HG03280 (cell line): ENCODE measurements around the gene CTU1.

Experiments used
- ATAC-seq: cut with Tn5 transposase; IDR thresholded peaks from one replicate; pipeline ENCODE4 v1.9.1; 2021; ENCODE audit warnings: mild to moderate bottlenecking, moderate library complexity; ENCODE audit not compliant: unreplicated experiment

Gene CTU1

GRCh38 chr19:51084505-51084904 is 23.7 kb downstream of the CTU1 start:
- ATAC-seq: no peak

- no peak for ATAC-seq
Observed at GRCh38 chr19:51083783-51084182, 24.4 kb downstream of the CTU1 start.

GRCh38 chr19:51083181-51083580 is 25.0 kb downstream of the CTU1 start:
- no peak for ATAC-seq

- no peak for ATAC-seq
Observed at GRCh38 chr19:51082611-51083010, 25.6 kb downstream of the CTU1 start, which contains the start of gene KLK14. Gene KLK14 (minus strand): TSS chr19:51082887. CDS start chr19:51082614, 273 bp downstream.

GRCh38 chr19:51081476-51081875 is 26.7 kb downstream of the CTU1 start:
- no peak for ATAC-seq

- ATAC-seq: no peak
Observed at GRCh38 chr19:51079481-51080110, 28.6 kb downstream of the CTU1 start.

GRCh38 chr19:51078731-51079130 is 29.5 kb downstream of the CTU1 start:
- no peak for ATAC-seq

GRCh38 chr19:51078104-51078503 is 30.1 kb downstream of the CTU1 start:
- no peak for ATAC-seq

- ATAC-seq: no peak
Observed at GRCh38 chr19:51076631-51077213, 31.5 kb downstream of the CTU1 start.

- ATAC-seq: no peak
Observed at GRCh38 chr19:51075998-51076397, 32.2 kb downstream of the CTU1 start.

GRCh38 chr19:51071095-51071405 is 37.2 kb downstream of the CTU1 start:
- ATAC-seq: no peak

- no peak for ATAC-seq
Observed at GRCh38 chr19:51070334-51071094, 37.7 kb downstream of the CTU1 start.

GRCh38 chr19:51066393-51067186 is 41.6 kb downstream of the CTU1 start:
- no peak for ATAC-seq

GRCh38 chr19:51065221-51065960 is 42.8 kb downstream of the CTU1 start:
- no peak for ATAC-seq

GRCh38 chr19:51064534-51065220 is 43.5 kb downstream of the CTU1 start, which contains the start of gene KLK13:
Gene KLK13 (minus strand): TSS chr19:51065092. CDS start chr19:51065067, 25 bp downstream.
- no peak for ATAC-seq

GRCh38 chr19:51063664-51064063 is 44.5 kb downstream of the CTU1 start:
- ATAC-seq: no peak

GRCh38 chr19:51060973-51061372 is 47.2 kb downstream of the CTU1 start:
- no peak for ATAC-seq

- no peak for ATAC-seq
Observed at GRCh38 chr19:51060336-51060735, 47.9 kb downstream of the CTU1 start.

GRCh38 chr19:51059715-51060114 is 48.5 kb downstream of the CTU1 start:
- no peak for ATAC-seq

- no peak for ATAC-seq
Observed at GRCh38 chr19:51055866-51056265, 52.3 kb downstream of the CTU1 start.
